ENCODE results near the gene LRP8. TPM values are rescaled to one million over a fixed set of nuclear protein-coding genes. Genes with fewer than 3 reads are reported as not detected.

Gene LRP8
- polyA plus RNA-seq, 1 of the 3 experiments (the other 2 are of a cell fraction) = 19.9 TPM

GRCh38 chr1:53280496-53280895, 47.4 kb downstream of the LRP8 start:
- Histone ChIP-seq H3F3A (replicated peaks; ENCODE audit: insufficient read depth) (no peaks in the 10 kb centered on the region), H3K9ac (no peak overlapping the region), H3K4me1 (ENCODE audit: control insufficient read depth in 1 of 2, insufficient read depth in 2 of 2, low read depth in 1 of 2, low read length in 1 of 2) (peaks cover 0 to 10% of the 10 kb centered on the region in 2 experiments; a peak in 1 of 4 replicates), H3K79me2 (ENCODE audit: insufficient read depth) (no peaks in the 10 kb centered on the region), H3K36me3 (replicated peaks in 1 of 2; ENCODE audit: control insufficient read depth in 1 of 2, insufficient read depth in 2 of 2, low read length in 1 of 2) (peaks cover 0 to 8% of the 10 kb centered on the region in 2 experiments), H3K27ac (ENCODE audit: low read depth in 2 of 2, low read length in 1 of 2) (no peak overlapping the region), H3K27me3 (ENCODE audit: insufficient read depth) (no peaks in the 10 kb centered on the region), H3K4me3 (ENCODE audit: low read depth in 2 of 2, low read length in 1 of 2) (no peak overlapping the region), H3K9me3 (no peaks in the 10 kb centered on the region), H4K20me1 (ENCODE audit: insufficient read depth) (no peaks in the 10 kb centered on the region), H2AFZ (ENCODE audit: low read depth) (no peak overlapping the region), H3K4me2 (no peak overlapping the region), H3K9me2 (no peaks in the 10 kb centered on the region)
- ChIA-PET POLR2A (no interaction called here), CTCF (interaction anchor here (0.9 to 13.5 kb wide), 3 partner anchors 9 to 127 kb away, joined by 3 to 410 read pairs (median 82); no protein-coding TSS in a partner anchor)
- DNase-seq = no peak
- WGBS (ENCODE audit: low lambda C conversion rate) = 92% methylated on average over 8 of the region's 8 CpGs
- no peak for TF ChIP-seq TAF1 (IDR thresholded peaks at IDR 0.05; ENCODE audit: borderline replicate concordance, low read depth, low read length)
- no peak for TF ChIP-seq ELF1 (IDR thresholded peaks at IDR 0.05)
- TF ChIP-seq CTCF (IDR thresholded peaks at IDR 0.05) = no peak
- TF ChIP-seq, protein P1, sequence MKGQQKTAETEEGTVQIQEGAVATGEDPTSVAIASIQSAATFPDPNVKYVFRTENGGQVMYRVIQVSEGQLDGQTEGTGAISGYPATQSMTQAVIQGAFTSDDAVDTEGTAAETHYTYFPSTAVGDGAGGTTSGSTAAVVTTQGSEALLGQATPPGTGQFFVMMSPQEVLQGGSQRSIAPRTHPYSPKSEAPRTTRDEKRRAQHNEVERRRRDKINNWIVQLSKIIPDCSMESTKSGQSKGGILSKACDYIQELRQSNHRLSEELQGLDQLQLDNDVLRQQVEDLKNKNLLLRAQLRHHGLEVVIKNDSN (IDR thresholded peaks at IDR 0.05; ENCODE audit: borderline replicate concordance, low read depth) = no peak
- no peak for TF ChIP-seq FOSL2 (IDR thresholded peaks at IDR 0.05; ENCODE audit: borderline replicate concordance, low read depth)
- TF ChIP-seq SMC3 (IDR thresholded peaks at IDR 0.05; ENCODE audit: low read depth, low read length) = no peak

GRCh38 chr1:53279296-53280200, 48.3 kb downstream of the LRP8 start:
- H3K9ac ChIP-seq = no peak overlapping the region
- ChIA-PET POLR2A (interaction anchor here (0.6 to 2.5 kb wide), 2 partner anchors 37 to 113 kb away, joined by 3 to 13 read pairs; no protein-coding TSS in a partner anchor), CTCF (interaction anchor here (0.9 to 13.5 kb wide), 15 partner anchors 10 to 474 kb away, joined by 4 to 410 read pairs (median 14); no protein-coding TSS in a partner anchor)
- H3K27ac ChIP-seq (ENCODE audit: low read depth in 2 of 2, low read length in 1 of 2) = no peak overlapping the region; a peak in 1 of 4 replicates
- H3K9me3 ChIP-seq = no peaks in the 10 kb centered on the region
- no peaks in the 10 kb centered on the region for H4K20me1 ChIP-seq (ENCODE audit: insufficient read depth)
- no peaks in the 10 kb centered on the region for H3K27me3 ChIP-seq (ENCODE audit: insufficient read depth)
- H3K36me3 ChIP-seq (replicated peaks in 1 of 2; ENCODE audit: control insufficient read depth in 1 of 2, insufficient read depth in 2 of 2, low read length in 1 of 2) = peaks cover 0 to 3% of the 10 kb centered on the region in 2 experiments
- no peaks in the 10 kb centered on the region for H3K9me2 ChIP-seq
- H3K4me1 ChIP-seq (ENCODE audit: control insufficient read depth in 1 of 2, insufficient read depth in 2 of 2, low read depth in 1 of 2, low read length in 1 of 2) = peaks cover 0 to 10% of the 10 kb centered on the region in 2 experiments; a peak in 1 of 4 replicates
- H2AFZ ChIP-seq (ENCODE audit: low read depth) = no peak overlapping the region
- no peak for TF ChIP-seq REST (IDR thresholded peaks at IDR 0.05; ENCODE audit: low read depth, low read length)
- no peak for TF ChIP-seq FOXJ3 (CRISPR knock-in tag; IDR thresholded peaks at IDR 0.05)
- no peak for TF ChIP-seq ZBTB33 (IDR thresholded peaks at IDR 0.05; ENCODE audit: borderline replicate concordance, low read depth)
- no peak for TF ChIP-seq FOXM1 (IDR thresholded peaks at IDR 0.05; ENCODE audit: low read depth)
- TF ChIP-seq TAF1 (IDR thresholded peaks at IDR 0.05; ENCODE audit: borderline replicate concordance, low read depth, low read length) = no peak
- TF ChIP-seq JUND (IDR thresholded peaks at IDR 0.05) = no peak
- TF ChIP-seq GATA2 (CRISPR knock-in tag; IDR thresholded peaks at IDR 0.05) = no peak
- no peak for TF ChIP-seq MXI1 (IDR thresholded peaks at IDR 0.05; ENCODE audit: low read depth, low read length)
- TF ChIP-seq FOSL2 (IDR thresholded peaks at IDR 0.05; ENCODE audit: borderline replicate concordance, low read depth) = no peak
- TF ChIP-seq NFIC (IDR thresholded peaks at IDR 0.05; ENCODE audit: borderline replicate concordance) = no peak
- TF ChIP-seq RCOR1 (IDR thresholded peaks at IDR 0.05; ENCODE audit: low read length) = no peak
- TF ChIP-seq YY1 (IDR thresholded peaks at IDR 0.05; ENCODE audit: low read depth) = no peak
- TF ChIP-seq RFX5 (IDR thresholded peaks at IDR 0.05; ENCODE audit: low read length) = no peak
- no peak for TF ChIP-seq RAD21 (IDR thresholded peaks at IDR 0.05; ENCODE audit: low read length)
- H3K4me2 ChIP-seq = no peak overlapping the region
- no peaks in the 10 kb centered on the region for H3K79me2 ChIP-seq (ENCODE audit: insufficient read depth)
- no peak overlapping the region for H3K4me3 ChIP-seq (ENCODE audit: low read depth in 2 of 2, low read length in 1 of 2)
- no peak for DNase-seq
- H3F3A ChIP-seq (replicated peaks; ENCODE audit: insufficient read depth) = no peaks in the 10 kb centered on the region
- 83% methylated on average over 10 of the region's 14 CpGs for WGBS (ENCODE audit: low lambda C conversion rate)

Data from SK-N-SH (cell line).